ENCODE data around the gene SC5D.

Gene SC5D

DNA sequence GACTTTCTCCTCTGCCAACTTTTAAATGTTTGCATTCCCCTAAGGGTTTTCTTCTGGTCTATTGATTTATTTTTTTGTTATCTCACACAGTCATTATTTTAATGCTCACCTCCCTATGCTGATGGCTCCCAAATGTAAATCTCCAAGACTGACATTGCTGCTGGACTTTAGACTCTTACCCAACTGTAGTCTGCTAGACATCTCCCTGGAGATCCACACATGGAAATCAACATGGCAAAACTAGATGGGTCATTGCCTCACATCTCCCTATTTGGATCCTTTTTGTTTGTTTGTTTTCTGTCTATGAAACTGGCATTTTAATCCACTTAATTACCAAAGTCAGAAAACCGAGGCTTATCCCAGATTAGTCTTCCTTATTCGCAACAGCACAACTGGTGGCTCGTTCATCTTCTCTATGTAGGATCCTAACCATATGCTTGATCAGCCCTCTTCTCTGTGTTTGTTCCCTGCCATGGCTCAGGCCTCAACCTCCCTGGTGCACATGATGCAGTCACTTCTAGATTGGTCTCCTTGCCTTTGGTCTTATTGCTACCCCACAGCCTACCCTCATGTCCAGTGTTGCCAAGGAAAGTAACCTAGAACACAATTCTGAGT is 37.3 kb downstream of the SC5D start:
- DNase-seq = no peak

DNA sequence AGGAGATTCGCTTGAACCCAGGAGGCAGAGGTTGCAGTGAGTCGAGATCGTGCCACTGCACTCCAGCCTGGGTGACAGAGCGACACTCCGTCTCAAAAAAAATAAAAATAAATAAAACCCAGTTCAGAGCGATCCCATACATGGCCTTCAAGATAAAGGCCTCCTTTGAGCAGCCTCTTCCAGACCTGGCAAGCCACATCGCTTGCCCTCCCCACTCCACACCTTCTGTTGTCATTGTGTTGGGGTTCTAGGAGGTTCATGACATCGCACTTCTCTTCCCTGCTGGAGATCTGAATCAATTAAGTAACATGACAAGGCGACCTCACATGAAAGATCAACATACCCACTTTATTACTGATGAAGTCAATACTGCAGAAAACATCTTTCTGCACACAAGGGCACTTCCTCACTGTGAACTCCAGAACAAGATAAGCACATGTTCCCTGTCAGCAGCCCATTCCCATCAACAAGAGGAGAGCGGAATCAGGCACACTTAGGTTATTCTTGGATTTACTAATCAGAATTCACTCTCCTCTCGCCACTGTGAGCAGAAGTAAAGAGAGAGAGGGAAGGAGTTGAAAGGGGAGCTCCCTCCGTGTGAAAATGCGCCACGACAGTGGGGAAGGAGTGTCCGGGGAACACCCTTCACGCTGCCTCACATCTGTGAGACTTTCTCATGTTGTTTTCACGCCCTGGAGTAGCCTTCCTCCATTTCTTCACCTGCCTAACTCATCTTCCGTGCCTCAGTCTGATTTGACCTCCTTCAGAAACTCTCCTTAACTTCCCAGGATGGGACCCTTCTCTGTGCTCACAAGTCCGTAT is 38.3 kb downstream of the SC5D start:
- DNase-seq = no peak

- DNase-seq = no peak
Observed at GRCh38 chr11:121334973-121335710, 42.6 kb downstream of the SC5D start.

DNA sequence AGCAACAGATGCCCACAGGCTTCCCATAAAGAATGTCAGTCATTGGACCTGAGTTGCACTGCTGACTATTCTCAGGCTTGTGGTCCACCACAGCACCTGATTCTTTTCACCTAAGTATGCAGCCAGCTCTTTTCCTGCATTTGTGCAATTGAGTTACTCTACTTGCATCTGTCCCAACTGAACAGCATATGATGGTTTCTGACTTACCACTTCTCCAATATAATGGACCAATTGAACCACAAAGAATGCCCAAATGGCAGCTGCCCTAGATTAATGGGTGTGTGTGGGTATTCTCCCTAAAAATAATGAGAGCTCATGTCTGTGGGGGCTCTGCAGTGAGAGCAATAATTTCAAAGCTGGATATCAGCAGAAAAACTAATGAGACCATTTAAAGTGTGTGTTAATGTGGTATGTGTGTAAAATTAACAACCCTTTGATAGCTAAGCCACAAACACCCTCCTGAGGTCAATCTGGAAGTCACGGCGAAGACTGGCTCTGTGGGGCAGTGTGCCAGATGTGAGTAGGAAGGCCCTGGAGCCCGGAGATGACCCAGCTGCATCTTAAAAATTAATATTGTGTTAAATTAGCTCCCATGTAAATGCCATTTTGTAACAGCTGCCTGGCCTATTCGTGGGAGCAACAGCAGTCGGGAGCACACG is 43.8 kb downstream of the SC5D start:
- DNase-seq = no peak

- DNase-seq = no peak
Observed at GRCh38 chr11:121337078-121337477, 44.5 kb downstream of the SC5D start.

DNA sequence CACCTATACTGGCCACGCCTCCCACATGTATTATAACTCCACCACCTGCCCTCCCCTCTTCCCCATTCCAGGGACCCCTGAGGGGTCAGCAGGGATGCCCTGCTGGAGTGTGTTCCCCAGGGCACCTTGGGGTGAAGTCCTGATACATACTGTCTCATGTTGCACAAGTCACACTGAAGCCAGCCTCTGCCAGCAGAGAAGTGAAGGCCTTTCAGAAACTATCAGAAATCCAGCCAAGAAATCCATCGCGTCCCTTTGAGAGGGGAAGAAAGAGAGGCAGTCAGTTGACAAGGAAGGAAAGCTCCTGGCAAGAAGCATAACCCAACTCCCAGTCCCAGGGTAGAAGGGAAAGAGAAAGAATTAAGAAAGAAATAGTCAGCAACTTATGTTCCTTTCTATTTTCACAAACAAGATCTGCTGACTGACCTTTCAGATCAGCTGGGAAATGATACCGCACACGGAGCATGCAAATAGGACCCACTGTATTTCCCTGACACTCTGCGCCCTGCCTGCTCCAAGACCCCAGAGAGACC is 45.2 kb downstream of the SC5D start:
- no peak for DNase-seq

DNA sequence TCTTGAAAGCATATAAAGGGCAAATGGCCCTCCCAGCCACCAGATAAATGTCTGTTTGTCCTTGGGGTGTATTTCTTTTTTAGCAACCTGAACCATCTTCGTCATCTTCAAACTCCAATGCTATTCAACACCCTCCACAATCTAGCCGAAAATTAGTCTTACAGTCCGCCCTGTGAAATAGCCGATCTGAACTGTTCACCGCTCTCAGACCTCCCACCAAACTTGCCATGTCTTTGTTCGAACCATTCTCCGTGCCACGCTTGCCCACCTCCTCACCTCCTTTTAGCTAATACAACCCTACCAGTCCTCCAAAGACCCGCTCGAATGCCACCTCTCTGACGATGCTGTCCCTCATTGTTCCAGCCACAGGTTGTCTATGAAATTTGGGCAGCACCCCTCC is 46.0 kb downstream of the SC5D start:
- DNase-seq = no peak

DNA sequence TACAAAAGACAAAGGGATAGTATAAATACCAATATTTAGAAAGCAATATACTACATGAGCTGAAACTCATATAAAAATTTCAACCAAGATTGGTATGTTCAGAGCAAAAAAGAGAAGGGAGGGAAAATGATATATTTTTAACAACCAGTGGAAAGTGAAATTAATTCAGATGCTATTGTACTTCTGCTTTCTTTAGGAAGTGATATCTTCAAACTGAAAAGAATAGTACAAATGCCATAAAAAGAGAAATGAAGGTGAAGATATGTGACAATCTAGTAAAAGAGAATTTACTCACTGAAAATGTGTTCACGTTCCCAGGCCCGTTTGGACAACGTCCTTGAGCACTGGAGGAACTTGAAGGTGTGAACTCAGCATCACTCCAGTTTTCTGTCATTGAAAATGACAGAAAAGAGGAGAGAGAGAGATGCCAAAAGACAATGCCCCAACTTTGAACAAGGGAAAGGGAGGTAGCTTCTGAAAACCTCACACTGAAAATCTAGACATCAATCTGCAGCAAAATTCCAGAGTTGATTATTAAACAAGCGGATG is 47.5 kb downstream of the SC5D start:
- no peak for DNase-seq

DNA sequence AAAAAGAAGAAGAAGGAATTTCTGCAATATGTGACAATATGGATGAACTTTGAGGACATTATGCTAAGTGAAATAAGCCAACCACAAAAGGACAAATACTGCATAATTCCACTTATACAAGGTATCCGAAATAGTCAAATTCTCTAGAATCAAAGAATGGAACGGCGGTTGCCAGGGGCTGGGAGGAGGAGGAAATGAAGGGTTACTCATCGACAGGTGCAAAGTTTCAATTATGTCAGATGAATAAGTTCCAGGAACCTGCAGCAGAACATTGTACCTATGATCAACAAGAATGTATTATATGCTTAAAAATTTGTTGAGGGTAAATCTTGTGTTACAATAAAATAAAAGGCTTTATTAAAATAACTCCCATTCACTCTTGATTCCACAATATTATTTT is 49.0 kb downstream of the SC5D start:
- no peak for DNase-seq

GRCh38 chr11:121344824-121345223 is 52.3 kb downstream of the SC5D start:
- no peak for DNase-seq

DNA sequence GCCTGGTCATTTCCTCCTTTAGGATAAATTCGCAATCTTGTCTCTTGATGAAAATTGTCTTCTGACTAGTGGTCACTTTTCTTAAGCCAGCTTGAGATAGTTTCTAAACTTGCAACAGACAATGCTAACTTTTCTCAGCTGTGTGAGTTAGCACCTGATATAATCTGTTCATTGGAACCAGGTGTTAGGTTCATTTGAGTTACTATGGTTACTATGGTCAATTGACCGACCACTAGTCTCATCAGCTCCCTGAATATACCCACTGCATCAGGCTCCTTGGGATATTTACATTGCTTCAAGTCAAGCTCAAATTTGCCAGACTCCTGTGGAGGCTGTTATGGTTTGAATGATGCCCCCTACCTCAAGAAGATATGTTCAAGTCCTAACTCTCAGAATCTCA is 54.5 kb downstream of the SC5D start:
- no peak for DNase-seq

- DNase-seq = no peak
Observed at GRCh38 chr11:121347813-121348212, 55.2 kb downstream of the SC5D start.

DNA sequence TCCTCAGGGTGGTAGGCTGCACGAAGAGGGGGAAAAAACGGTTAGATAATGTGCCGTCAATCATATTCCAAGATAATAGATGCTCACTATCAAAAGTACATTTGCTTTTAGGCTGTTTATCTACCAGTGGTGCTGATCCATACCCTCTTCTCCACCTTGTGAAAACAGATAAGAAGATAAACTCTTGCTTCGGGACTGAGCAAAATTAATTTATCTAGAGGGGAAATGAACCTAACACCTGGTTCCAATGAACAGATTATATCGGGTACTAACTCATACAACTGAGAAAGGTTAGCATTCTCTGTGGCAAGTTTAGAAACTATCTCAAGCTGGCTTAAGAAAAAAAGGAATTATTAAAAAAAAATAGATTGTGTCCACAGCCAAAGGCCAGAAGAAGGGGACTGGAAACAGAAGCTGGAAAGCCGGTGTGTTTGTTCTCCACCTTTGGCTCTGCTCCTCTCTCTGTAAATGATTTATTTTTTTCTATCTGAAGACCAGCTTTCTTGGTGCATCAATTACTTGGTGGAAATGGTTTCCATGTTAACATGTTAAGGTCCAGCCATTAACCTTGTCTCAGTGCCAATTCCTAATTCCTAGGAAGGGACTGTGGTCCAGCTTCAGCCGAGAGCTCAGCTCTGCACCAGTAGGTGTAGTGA is 55.8 kb downstream of the SC5D start:
- DNase-seq = no peak

- no peak for DNase-seq
Observed at GRCh38 chr11:121349790-121350189, 57.2 kb downstream of the SC5D start.

- DNase-seq = no peak
Observed at GRCh38 chr11:121350314-121351082, 57.9 kb downstream of the SC5D start.

GRCh38 chr11:121351083-121351630 is 58.6 kb downstream of the SC5D start:
- DNase-seq = no peak

DNA sequence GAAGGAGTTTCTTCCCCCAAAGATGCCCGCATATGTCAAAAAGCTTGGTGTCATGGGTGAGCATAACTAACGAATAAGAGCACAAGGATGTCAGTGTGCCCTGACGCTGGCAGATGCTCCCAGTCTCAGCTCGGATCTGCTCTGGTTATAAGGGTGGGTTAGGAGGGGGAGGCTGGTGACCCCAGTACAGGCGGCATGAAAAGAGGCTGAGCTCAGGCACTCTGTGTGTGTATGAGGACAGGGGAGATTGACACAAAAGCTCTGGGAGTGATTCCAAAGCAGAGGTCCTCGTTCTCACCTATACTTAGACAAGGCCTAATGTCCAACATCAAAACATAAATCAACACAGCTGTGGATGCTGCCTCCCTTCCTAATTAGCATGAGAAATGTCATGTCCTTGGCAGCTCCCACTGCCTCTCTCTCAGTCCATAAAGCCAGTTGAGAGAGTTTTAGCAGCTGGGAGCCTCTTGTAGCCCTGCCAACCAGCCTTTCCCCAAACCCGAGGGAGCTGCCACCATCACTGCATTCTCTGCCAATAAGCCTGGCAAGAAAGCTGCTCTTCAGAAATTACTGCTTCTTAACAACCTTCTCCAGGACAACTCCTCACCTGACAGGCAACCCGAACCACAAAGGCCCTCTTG is 59.8 kb downstream of the SC5D start:
- peak; percentile 40 for DNase-seq

DNA sequence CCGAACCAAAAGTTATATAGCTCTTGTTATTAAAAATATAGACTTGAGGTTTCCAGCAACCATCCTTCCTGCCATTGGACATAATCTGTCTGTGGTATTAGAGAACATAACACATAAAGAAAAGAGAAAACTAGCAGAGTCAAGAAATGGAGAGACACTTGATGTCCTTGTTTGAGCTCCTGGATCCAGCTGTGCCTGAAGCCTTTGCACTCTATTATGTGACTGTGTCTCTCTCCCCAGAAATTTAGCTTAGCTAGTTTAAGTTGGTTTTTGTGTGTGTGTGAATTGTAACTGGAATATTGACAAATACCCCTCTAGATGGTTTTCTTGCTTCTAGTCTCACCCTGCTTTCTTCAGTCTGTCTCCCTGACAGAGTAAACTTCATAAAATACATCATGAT is 61.6 kb downstream of the SC5D start:
- no peak for DNase-seq

GRCh38 chr11:121356357-121356756 is 63.8 kb downstream of the SC5D start:
- DNase-seq = no peak

Measured in SHP77 treated with DMSO at 0.1 percent for 48 hours (cell line).